ENCODE results near the gene AMHR2.

Gene AMHR2

DNA sequence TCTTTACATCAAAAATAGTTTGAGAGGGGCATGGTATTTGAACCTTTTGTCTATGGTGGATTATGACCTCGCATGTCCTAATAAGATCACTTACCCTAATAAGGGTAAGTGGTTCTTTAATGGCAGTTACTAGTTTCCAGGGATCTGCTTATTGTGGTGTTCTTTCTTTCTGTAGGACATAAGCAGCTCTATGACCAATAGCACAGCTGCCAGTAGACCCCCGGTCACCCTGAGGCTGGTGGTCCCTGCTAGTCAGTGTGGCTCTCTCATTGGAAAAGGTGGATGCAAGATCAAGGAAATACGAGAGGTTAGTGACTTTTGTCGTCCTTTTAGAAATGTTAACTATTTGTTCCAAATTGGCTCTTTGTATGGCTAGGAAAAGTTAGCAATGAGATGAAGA lies 35.4 kb downstream of the AMHR2 start:
- no peak for DNase-seq (ENCODE audit: low spot score)
- in situ Hi-C loops (cut with MboI; ENCODE audit: low pct_unique_long_range_greater_than_20kb, low sequenced_read_pairs, unreplicated experiment), result no loop called here
- TF ChIP-seq CTCF (IDR thresholded peaks at IDR 0.05; ENCODE audit: extremely low read depth, insufficient read depth, missing control alignments), result no peak

- no peak for DNase-seq (ENCODE audit: low spot score)
- no peak for TF ChIP-seq CTCF (IDR thresholded peaks at IDR 0.05; ENCODE audit: extremely low read depth, insufficient read depth, missing control alignments)
- in situ Hi-C loops (cut with MboI; ENCODE audit: low pct_unique_long_range_greater_than_20kb, low sequenced_read_pairs, unreplicated experiment), result no loop called here
Observed at GRCh38 chr12:53461059-53461458, 37.4 kb downstream of the AMHR2 start.

GRCh38 chr12:53461591-53461990 lies 37.9 kb downstream of the AMHR2 start:
- no peak for DNase-seq (ENCODE audit: low spot score)
- in situ Hi-C loops (cut with MboI; ENCODE audit: low pct_unique_long_range_greater_than_20kb, low sequenced_read_pairs, unreplicated experiment), result no loop called here
- no peak for TF ChIP-seq CTCF (IDR thresholded peaks at IDR 0.05; ENCODE audit: extremely low read depth, insufficient read depth, missing control alignments)

DNA sequence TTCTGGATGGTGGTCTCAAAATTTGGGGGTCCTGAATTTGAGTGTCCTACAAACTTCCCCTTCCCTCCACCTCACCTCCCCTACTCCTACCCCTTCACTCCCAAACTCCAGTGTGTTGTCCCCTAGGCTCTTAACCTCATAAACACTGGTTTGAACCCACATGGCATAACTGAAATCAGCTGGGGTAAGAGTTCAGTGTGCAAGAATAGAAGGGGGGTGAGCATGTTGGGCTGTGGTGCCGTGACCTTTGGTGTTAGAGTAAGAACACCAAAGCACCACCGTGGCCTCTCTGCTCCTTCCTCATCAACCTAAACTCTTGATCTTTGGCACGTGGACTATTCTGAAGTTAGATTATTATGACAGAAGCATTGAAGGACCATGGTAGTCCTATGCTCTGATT lies 39.3 kb downstream of the AMHR2 start:
- no peak for DNase-seq (ENCODE audit: low spot score)
- in situ Hi-C loops (cut with MboI; ENCODE audit: low pct_unique_long_range_greater_than_20kb, low sequenced_read_pairs, unreplicated experiment), result no loop called here

DNA sequence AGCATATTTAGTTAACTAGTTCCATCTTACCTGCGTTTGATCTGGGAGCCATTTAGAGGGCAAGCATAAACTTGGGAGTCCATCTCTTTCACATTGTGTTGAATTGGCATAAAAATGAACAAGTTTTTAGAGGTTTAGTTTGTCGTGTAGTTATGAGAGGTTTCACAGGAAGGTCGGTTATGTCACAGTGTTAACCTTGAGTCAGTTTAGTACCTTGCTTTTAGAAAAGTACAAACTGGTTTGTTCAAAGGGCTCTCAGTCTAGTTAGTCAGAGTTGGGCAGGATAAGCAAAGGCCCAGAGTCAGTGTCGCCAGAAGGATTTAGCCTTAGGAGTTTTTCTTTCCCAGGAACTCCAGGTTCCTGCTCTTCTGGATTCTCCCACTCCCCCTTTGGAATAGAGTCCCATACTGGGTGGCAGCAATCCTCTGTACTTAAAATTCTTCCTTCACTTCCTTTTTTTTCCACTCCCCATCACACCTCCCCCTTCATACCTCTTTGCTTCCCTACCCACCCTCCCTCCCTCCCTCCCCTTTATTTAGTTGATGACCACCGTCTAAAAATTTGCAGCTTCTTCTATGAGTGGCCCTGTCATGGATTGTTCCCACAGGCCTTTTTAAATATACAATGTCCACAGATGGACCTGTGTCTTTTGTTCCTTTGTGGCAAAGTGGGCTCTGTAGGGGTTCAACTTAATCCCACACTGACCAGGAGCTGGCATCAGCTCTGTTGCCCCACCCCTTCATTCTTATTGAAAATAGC lies 40.3 kb downstream of the AMHR2 start:
- in situ Hi-C loops (cut with MboI; ENCODE audit: low pct_unique_long_range_greater_than_20kb, low sequenced_read_pairs, unreplicated experiment), result no loop called here
- no peak for DNase-seq (ENCODE audit: low spot score)
- no peak for TF ChIP-seq CTCF (IDR thresholded peaks at IDR 0.05; ENCODE audit: extremely low read depth, insufficient read depth, missing control alignments)

More for the DNA sequence above, 39.3 kb downstream of the AMHR2 start:
- no peak for TF ChIP-seq CTCF (IDR thresholded peaks at IDR 0.05; ENCODE audit: extremely low read depth, insufficient read depth, missing control alignments)

- in situ Hi-C loops (cut with MboI; ENCODE audit: low pct_unique_long_range_greater_than_20kb, low sequenced_read_pairs, unreplicated experiment), result no loop called here
- no peak for DNase-seq (ENCODE audit: low spot score)
- TF ChIP-seq CTCF (IDR thresholded peaks at IDR 0.05; ENCODE audit: extremely low read depth, insufficient read depth, missing control alignments), result no peak
Observed at GRCh38 chr12:53464685-53465418, 41.2 kb downstream of the AMHR2 start.

Data from GM13977 (cell line).